MCF 10A (cell line): ENCODE measurements around the gene TPD52L1. TPM values are rescaled to one million over a fixed set of nuclear protein-coding genes. Genes with fewer than 3 reads are reported as not detected.

Experiments used
- BruUV-seq: library from RNA; stranded (reverse); fragments of 400-500 nt; replicated peaks from 2 replicates; lab custom pipeline; 2021; lab: Mats Ljungman, UMichigan
- CTCF ChIA-PET: fragments of 300-600 bp; sonication (Branson Sonifier 250); formaldehyde crosslinking; extraction: SDS; loops from one replicate; lab custom pipeline; 2021; ENCODE audit warnings: antibody characterized with exemption, inconsistent platforms; lab: Yijun Ruan, JAX
- POLR2A ChIA-PET: fragments of 300-600, 350-650 bp; sonication (Branson Sonifier 250); formaldehyde crosslinking; extraction: SDS; loops from one replicate; lab custom pipeline; 2020; ENCODE audit warnings: antibody characterized with exemption, inconsistent platforms; lab: Yijun Ruan, JAX
- DNase-seq: peaks from one replicate; pipeline ENCODE4 v3.0.0-alpha.2; 2018; ENCODE audit not compliant: unreplicated experiment
- H3K27ac Mint-ChIP-seq: one replicate; pipeline ENCODE4 v1.8.0; 2022; ENCODE audit warnings: mild to moderate bottlenecking, low read depth, mixed read lengths; ENCODE audit not compliant: unreplicated experiment
- H3K27me3 Mint-ChIP-seq: one replicate; pipeline ENCODE4 v1.8.0; 2022; ENCODE audit warnings: mixed read lengths; ENCODE audit not compliant: insufficient read depth, unreplicated experiment
- H3K36me3 Mint-ChIP-seq: one replicate; pipeline ENCODE4 v1.8.0; 2022; ENCODE audit warnings: mild to moderate bottlenecking, moderate library complexity, mixed read lengths; ENCODE audit not compliant: insufficient read depth, unreplicated experiment
- H3K4me1 Mint-ChIP-seq: one replicate; pipeline ENCODE4 v1.8.0; 2022; ENCODE audit warnings: mixed read lengths; ENCODE audit not compliant: insufficient read depth, unreplicated experiment
- H3K4me3 Mint-ChIP-seq: one replicate; pipeline ENCODE4 v1.8.0; 2022; ENCODE audit warnings: mild to moderate bottlenecking, moderate library complexity, mixed read lengths; ENCODE audit not compliant: unreplicated experiment
- H3K9me3 Mint-ChIP-seq: one replicate; pipeline ENCODE4 v1.8.0; 2022; ENCODE audit warnings: mixed read lengths; ENCODE audit not compliant: unreplicated experiment
- CTCF ChIP-seq: fragments of 200-600 bp; IDR thresholded peaks from one replicate; pipeline ENCODE4 v1.8.0; 2022; ENCODE audit warnings: antibody characterized with exemption, mild to moderate bottlenecking; ENCODE audit not compliant: unreplicated experiment
- intact Hi-C: fragments of 100-400 bp; cut with micrococcal nuclease; formaldehyde crosslinking; loops from 2 replicates; pipeline ENCODE4 v1.14.1; 2022
- total RNA-seq: library from RNA; stranded (reverse); gene quantifications from 2 replicates; pipeline ENCODE4 v1.2.3, GENCODE V29; 2022

The TPD52L1 gene
- total RNA-seq, 1 experiment from 2014 or later: 69.5 TPM

GRCh38 chr6:125213939-125214338, 60.4 kb downstream of the TPD52L1 start:
- no peaks in the 10 kb centered on the region for H3K9me3 Mint-ChIP-seq
- no peak overlapping the region for H3K27ac Mint-ChIP-seq
- POLR2A ChIA-PET: no interaction called here
- no peaks in the 10 kb centered on the region for H3K27me3 Mint-ChIP-seq
- TF ChIP-seq CTCF: no peak
- DNase-seq: no peak
- H3K36me3 Mint-ChIP-seq: no peaks in the 10 kb centered on the region
- CTCF ChIA-PET: interaction anchor here (0.6 to 1.2 kb wide), 4 partner anchors 12 to 83 kb away, joined by 3 to 5 read pairs (median 4); partner anchors contain the start of gene TPD52L1
- no TSS peak for BruUV-seq
- no peak overlapping the region for H3K4me3 Mint-ChIP-seq
- H3K4me1 Mint-ChIP-seq: peaks cover 6% of the 10 kb centered on the region
- intact Hi-C loops: no loop called here

GRCh38 chr6:125215252-125215819, 61.8 kb downstream of the TPD52L1 start:
- Mint-ChIP-seq H3K4me1 (peaks cover 6% of the 10 kb centered on the region), H3K36me3 (no peaks in the 10 kb centered on the region), H3K27ac (no peak overlapping the region), H3K4me3 (no peak overlapping the region), H3K27me3 (no peaks in the 10 kb centered on the region), H3K9me3 (no peaks in the 10 kb centered on the region)
- TF ChIP-seq CTCF: no peak
- CTCF ChIA-PET: interaction anchor here (0.6 to 1.3 kb wide), 2 partner anchors 10 to 26 kb away, joined by 3 to 6 read pairs; no protein-coding TSS in a partner anchor
- intact Hi-C loops: no loop called here
- POLR2A ChIA-PET: interaction anchor here (1.1 to 1.2 kb wide), 2 partner anchors 13 to 15 kb away, joined by 3 to 4 read pairs; no protein-coding TSS in a partner anchor
- BruUV-seq: no TSS peak
- no peak for DNase-seq

- ChIA-PET POLR2A (interaction anchor here (1.1 to 1.2 kb wide), 2 partner anchors 14 to 15 kb away, joined by 3 to 4 read pairs; no protein-coding TSS in a partner anchor), CTCF (interaction anchor here (0.6 to 1.3 kb wide), 2 partner anchors 11 to 25 kb away, joined by 3 to 6 read pairs; no protein-coding TSS in a partner anchor)
- Mint-ChIP-seq H3K9me3 (no peaks in the 10 kb centered on the region), H3K4me1 (peaks cover 6% of the 10 kb centered on the region), H3K36me3 (no peaks in the 10 kb centered on the region), H3K4me3 (no peak overlapping the region), H3K27me3 (no peaks in the 10 kb centered on the region), H3K27ac (no peak overlapping the region)
- TF ChIP-seq CTCF: no peak
- no TSS peak for BruUV-seq
- intact Hi-C loops: no loop called here
- DNase-seq: no peak
These were observed 62.4 kb downstream of the TPD52L1 start for GRCh38 chr6:125216015-125216414.

DNA sequence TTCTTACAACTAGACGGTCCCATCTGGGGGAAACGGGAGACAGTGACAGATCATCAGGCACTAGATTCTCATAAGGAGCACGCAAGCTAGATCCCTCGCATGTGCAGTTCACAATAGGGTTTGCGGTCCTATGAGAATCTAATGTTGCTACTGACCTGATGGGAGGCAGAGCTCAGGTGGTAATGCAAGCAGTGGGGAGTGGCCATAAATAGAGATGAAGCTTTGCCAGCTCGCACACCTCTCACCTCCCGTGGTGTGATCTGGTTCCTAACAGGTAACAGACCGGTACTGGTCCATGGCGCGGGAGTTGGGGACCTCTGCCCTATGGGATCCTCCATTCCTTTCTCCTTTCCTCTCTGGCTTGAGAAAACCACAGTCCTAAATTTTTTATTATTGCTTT, 63.8 kb downstream of the TPD52L1 start:
- ChIA-PET POLR2A (no interaction called here), CTCF (no interaction called here)
- no peak for DNase-seq
- Mint-ChIP-seq H3K36me3 (no peaks in the 10 kb centered on the region), H3K27ac (no peak overlapping the region), H3K4me3 (no peak overlapping the region), H3K4me1 (peaks cover 2% of the 10 kb centered on the region), H3K27me3 (no peaks in the 10 kb centered on the region), H3K9me3 (no peaks in the 10 kb centered on the region)
- intact Hi-C loops: no loop called here
- TF ChIP-seq CTCF: no peak
- BruUV-seq: no TSS peak
